ENCODE data around the gene ABHD12. TPM values are rescaled to one million over a fixed set of nuclear protein-coding genes. Genes with fewer than 3 reads are reported as not detected.
A peak's percentile ranks its signal among the peaks of the same experiment; 100 is the strongest.

Gene ABHD12
- total RNA-seq, 1 experiment from 2014 or later: 48.3 TPM

DNA sequence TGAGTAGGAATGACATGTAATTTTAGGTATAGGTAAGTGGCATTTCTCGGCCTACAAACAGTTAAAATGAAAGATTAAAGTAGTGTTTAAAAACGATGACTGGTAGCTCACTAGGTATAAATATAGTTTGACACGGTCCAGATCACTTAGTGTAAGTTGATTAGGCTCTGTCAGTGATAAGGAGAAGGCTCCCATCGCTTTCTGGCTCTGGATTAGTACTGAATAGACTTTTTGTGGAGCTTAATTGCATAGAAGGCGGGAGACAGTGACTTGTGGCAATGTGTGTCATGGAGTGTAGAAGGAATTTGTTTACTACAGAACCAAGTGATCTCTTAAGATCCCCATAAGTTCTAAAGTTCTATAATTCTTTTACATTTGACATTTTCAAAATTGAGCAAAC lies 136.1 kb downstream of the ABHD12 start:
- DNase-seq (no peak), ATAC-seq (no peak)
- no TSS peak for BruUV-seq (replicated peaks)
- intact Hi-C loops (cut with micrococcal nuclease): no loop called here
- peaks cover 42% of the 10 kb centered on the region for H3K4me1 ChIP-seq (ENCODE audit: insufficient read depth, low read length)
- H3K9me3 ChIP-seq (ENCODE audit: low read length): no peaks in the 10 kb centered on the region
- H3K36me3 ChIP-seq (ENCODE audit: low read depth, low read length): peaks cover 46% of the 10 kb centered on the region
- ChIA-PET CTCF (interaction anchor here (0.6 kb wide), 1 partner anchor 79 kb away, joined by 3 read pairs; no protein-coding TSS in a partner anchor), POLR2A (ENCODE audit: unreplicated experiment) (no interaction called here)
- H3K79me2 ChIP-seq (ENCODE audit: low read length): peaks cover 94% of the 10 kb centered on the region
- H4K20me1 ChIP-seq (ENCODE audit: low read length): peaks cover 78% of the 10 kb centered on the region
- H3F3A ChIP-seq (ENCODE audit: low read length, unreplicated experiment): no peaks in the 10 kb centered on the region
- TF ChIP-seq EZH2 (IDR thresholded peaks at IDR 0.05; ENCODE audit: low read length, unreplicated experiment) (no peak), EZH2phosphoT487 (IDR thresholded peaks at IDR 0.05; ENCODE audit: borderline replicate concordance, low read length) (no peak)
- TF ChIP-seq, protein P1, sequence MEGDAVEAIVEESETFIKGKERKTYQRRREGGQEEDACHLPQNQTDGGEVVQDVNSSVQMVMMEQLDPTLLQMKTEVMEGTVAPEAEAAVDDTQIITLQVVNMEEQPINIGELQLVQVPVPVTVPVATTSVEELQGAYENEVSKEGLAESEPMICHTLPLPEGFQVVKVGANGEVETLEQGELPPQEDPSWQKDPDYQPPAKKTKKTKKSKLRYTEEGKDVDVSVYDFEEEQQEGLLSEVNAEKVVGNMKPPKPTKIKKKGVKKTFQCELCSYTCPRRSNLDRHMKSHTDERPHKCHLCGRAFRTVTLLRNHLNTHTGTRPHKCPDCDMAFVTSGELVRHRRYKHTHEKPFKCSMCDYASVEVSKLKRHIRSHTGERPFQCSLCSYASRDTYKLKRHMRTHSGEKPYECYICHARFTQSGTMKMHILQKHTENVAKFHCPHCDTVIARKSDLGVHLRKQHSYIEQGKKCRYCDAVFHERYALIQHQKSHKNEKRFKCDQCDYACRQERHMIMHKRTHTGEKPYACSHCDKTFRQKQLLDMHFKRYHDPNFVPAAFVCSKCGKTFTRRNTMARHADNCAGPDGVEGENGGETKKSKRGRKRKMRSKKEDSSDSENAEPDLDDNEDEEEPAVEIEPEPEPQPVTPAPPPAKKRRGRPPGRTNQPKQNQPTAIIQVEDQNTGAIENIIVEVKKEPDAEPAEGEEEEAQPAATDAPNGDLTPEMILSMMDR (conservative IDR thresholded peaks at IDR 0.05; ENCODE audit: low read depth, low read length): no peak
- H3K9me2 ChIP-seq (replicated peaks; ENCODE audit: low read length): no peaks in the 10 kb centered on the region
- no peak overlapping the region for H3K4me3 ChIP-seq (ENCODE audit: low read length)
- no peak overlapping the region for H3K27ac ChIP-seq (ENCODE audit: low read length)
- H3K27me3 ChIP-seq (ENCODE audit: low read length): no peaks in the 10 kb centered on the region
- no peak overlapping the region for H3K9ac ChIP-seq (ENCODE audit: low read length)
- no peak overlapping the region for H2AFZ ChIP-seq (ENCODE audit: low read length)
- no peak overlapping the region for H3K4me2 ChIP-seq (ENCODE audit: low read length)

DNA sequence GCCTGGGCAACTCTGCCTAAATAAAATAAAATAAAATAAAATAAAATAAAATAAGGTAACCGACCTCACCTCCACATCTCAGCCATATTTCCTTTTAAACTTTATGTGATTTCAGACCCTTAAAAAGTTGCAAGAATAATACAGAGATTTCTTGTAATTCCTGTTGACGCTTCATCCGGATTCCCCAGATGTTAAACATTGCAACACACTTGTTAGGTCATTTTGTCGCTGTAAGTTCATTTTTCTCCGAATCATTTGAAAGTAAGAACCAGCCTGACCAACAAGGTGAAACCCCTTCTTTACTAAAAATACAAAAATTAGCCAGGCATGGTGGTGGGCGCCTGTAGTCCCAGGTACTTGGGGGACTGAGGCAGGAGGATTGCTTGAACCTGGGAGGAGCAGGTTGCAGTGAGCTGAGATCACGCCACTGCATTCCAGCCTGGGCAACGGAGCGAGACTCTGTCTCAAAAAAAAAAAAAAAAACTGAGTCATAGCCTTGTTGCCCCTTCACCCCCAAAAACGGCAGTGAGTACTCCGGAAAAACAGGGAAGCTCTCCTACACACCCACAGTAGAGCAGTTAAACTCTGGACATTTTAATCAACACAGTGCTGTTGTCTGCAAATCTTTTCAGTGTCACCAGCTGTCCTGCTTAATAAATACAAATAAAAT lies 136.9 kb downstream of the ABHD12 start:
- no peak for TF ChIP-seq EZH2phosphoT487 (IDR thresholded peaks at IDR 0.05; ENCODE audit: borderline replicate concordance, low read length)
- H3K4me2 ChIP-seq (ENCODE audit: low read length): no peak overlapping the region
- H3K79me2 ChIP-seq (ENCODE audit: low read length): peaks cover 100% of the 10 kb centered on the region
- H3F3A ChIP-seq (ENCODE audit: low read length, unreplicated experiment): no peaks in the 10 kb centered on the region
- H3K36me3 ChIP-seq (ENCODE audit: low read depth, low read length): peaks cover 39% of the 10 kb centered on the region
- ChIA-PET CTCF (interaction anchor here (0.6 kb wide), 1 partner anchor 78 kb away, joined by 3 read pairs; no protein-coding TSS in a partner anchor), POLR2A (ENCODE audit: unreplicated experiment) (no interaction called here)
- H4K20me1 ChIP-seq (ENCODE audit: low read length): peaks cover 84% of the 10 kb centered on the region
- no peaks in the 10 kb centered on the region for H3K9me2 ChIP-seq (replicated peaks; ENCODE audit: low read length)
- H2AFZ ChIP-seq (ENCODE audit: low read length): no peak overlapping the region
- no peaks in the 10 kb centered on the region for H3K27me3 ChIP-seq (ENCODE audit: low read length)
- DNase-seq (no peak), ATAC-seq (no peak)
- H3K27ac ChIP-seq (ENCODE audit: low read length): no peak overlapping the region
- no peaks in the 10 kb centered on the region for H3K9me3 ChIP-seq (ENCODE audit: low read length)
- H3K4me3 ChIP-seq (ENCODE audit: low read length): no peak overlapping the region
- H3K9ac ChIP-seq (ENCODE audit: low read length): no peak overlapping the region
- intact Hi-C loops (cut with micrococcal nuclease): no loop called here
- BruUV-seq (replicated peaks): no TSS peak
- peaks cover 42% of the 10 kb centered on the region for H3K4me1 ChIP-seq (ENCODE audit: insufficient read depth, low read length)

GRCh38 chr20:25252686-25253421 lies 137.8 kb downstream of the ABHD12 start:
- Histone ChIP-seq H2AFZ (ENCODE audit: low read length) (no peak overlapping the region), H3K4me3 (ENCODE audit: low read length) (no peak overlapping the region), H3K27ac (ENCODE audit: low read length) (no peak overlapping the region), H4K20me1 (ENCODE audit: low read length) (peaks cover 78% of the 10 kb centered on the region), H3K9ac (ENCODE audit: low read length) (no peak overlapping the region), H3K79me2 (ENCODE audit: low read length) (peaks cover 99% of the 10 kb centered on the region), H3K27me3 (ENCODE audit: low read length) (no peaks in the 10 kb centered on the region), H3K9me3 (ENCODE audit: low read length) (no peaks in the 10 kb centered on the region), H3K4me1 (ENCODE audit: insufficient read depth, low read length) (peaks cover 42% of the 10 kb centered on the region), H3K4me2 (ENCODE audit: low read length) (peak overlapping the region; percentile 95; the same call in 1 of the 2 replicates), H3F3A (ENCODE audit: low read length, unreplicated experiment) (no peaks in the 10 kb centered on the region), H3K9me2 (replicated peaks; ENCODE audit: low read length) (no peaks in the 10 kb centered on the region), H3K36me3 (ENCODE audit: low read depth, low read length) (peaks cover 39% of the 10 kb centered on the region)
- TF ChIP-seq EZH2phosphoT487 (IDR thresholded peaks at IDR 0.05; ENCODE audit: borderline replicate concordance, low read length) (no peak), EZH2 (IDR thresholded peaks at IDR 0.05; ENCODE audit: low read length, unreplicated experiment) (no peak)
- TF ChIP-seq, protein P1 (conservative IDR thresholded peaks at IDR 0.05; ENCODE audit: low read depth, low read length): no peak
- no TSS peak for BruUV-seq (replicated peaks)
- CTCF ChIA-PET: no interaction called here
- DNase-seq (peak; percentile 35), ATAC-seq (no peak)
- POLR2A ChIA-PET (ENCODE audit: unreplicated experiment): no interaction called here
- intact Hi-C loops (cut with micrococcal nuclease): no loop called here

Data from PC-3 (cell line).